Right lobe of liver (tissue), 4 donors: ENCODE data around the gene NYAP1.

Source experiments
- CTCF ChIP-seq, 4 donors: fragments of 200-600 bp in 3 of 4; fragments of 450-650 bp in 1 of 4; IDR thresholded peaks; one replicate each; pipeline versions ENCODE4 v1.5.1 to v1.8.0; 2016 to 2022; ENCODE audit warnings: antibody characterized with exemption in 4 of 4, mild to moderate bottlenecking in 2 of 4
- POLR2A ChIP-seq: fragments of 450-650 bp; IDR thresholded peaks from one replicate; pipeline ENCODE4 v1.6.1; 2017; ENCODE audit warnings: antibody characterized with exemption, mild to moderate bottlenecking
- donor health status: DM: no; HTN: no; CAD: no.
- donor health status: DM: no; HTN: no; CAD: no.
- donor health status: DM: no; HTN: yes; CAD: no.

- TF ChIP-seq CTCF (IDR thresholded peaks at IDR 0.05), result no peak
- no peak for TF ChIP-seq POLR2A
Observed at GRCh38 chr7:100521076-100521475, 37.3 kb downstream of the NYAP1 start.
